Limb (tissue), 2 donors: ENCODE data around the gene TAC4.

Experiments
- DNase-seq, 2 donors: peaks; one replicate each; pipeline ENCODE4 v3.0.0-alpha.2; 2016; ENCODE audit errors: extremely low spot score in 2 of 2

TAC4 gene, protein sequence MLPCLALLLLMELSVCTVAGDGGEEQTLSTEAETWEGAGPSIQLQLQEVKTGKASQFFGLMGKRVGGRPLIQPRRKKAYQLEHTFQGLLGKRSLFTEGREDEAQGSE

DNA sequence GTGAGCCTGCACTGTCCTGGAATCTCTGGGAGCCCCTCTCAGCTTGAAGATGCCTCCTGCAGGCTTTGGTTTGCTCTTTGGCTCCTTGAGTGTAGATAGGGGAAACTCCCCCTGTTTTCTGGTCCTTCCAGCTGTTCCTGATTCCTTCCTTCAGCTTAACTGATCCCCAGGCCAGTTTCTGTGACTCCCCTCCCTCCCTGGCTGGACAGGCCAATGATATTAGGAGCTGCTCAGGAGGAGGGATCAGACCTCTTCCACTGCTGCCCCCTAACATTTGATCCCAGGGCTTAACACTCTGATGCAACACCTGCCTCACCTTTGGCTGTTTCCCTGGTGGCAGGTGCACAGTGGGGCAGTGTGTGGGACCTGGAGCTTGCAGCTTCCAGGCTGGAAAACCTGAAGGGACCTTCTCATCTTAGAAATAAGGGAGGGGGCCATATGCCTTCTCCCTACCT, at the start of gene TAC4:
TAC4 (minus strand) TSS at position 51 of the 455 bp plus-strand sequence. CDS start 52 bp downstream, outside the sequence.
- no peak for DNase-seq

DNA sequence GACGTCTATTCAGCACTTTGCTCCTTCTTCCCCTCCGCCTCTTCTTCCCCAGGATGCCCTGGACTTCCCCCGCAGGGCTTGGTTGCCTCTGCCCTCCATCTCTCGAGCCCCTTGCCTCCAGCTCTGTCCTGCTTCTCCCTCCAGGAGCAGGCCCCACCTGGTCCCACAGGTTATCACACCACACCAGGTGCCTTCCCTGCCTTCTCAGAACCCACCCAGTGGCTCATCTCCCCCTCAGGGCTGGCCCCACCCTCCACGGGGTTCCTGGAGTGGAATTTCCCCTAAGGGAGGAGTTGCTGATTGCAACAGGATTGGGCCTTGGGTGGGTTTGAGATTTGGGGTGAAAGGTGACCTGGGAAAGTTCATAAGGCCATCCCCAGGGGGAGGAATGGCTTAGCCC, 49.0 kb upstream of the TAC4 start:
- no peak for DNase-seq

DNA sequence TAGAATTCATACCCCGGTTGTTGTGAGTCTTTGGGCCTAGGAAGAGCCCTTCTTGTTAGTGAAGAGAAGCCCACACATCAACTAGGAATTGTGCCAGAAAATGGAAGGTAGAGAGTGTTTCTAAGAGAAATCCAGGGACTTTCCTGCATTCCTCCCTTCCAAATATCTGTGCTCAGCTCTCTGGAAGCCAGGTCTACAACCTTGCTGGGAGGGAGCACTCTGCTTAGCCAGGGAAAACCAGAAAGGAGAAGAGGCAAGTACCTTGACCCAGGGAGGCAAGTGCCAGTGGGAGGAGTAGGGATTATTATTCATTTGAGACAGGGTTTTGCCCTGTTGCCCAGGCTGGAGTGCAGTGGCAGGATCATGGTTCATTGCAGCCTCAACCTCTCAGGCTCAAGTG, 48.4 kb upstream of the TAC4 start:
- DNase-seq: no peak

DNA sequence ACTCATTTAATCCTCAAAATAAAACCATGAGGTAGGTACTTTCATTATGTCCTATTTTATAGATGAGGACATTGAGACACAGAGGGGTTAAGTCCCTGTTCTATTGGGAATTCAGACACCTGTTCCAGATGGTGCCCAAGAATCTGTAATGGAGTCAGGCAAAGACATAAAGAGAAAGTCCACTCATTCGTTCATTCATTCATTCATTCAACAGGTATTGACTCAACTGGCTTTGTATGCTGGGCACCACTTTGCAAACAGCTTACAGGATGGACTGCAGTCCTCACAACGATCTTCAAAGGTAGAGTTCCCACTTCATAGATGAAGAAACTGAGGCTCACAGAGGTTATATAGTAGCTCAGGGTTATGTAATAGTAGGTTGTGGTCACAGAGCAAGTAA, 47.9 kb upstream of the TAC4 start:
- no peak for DNase-seq

DNA sequence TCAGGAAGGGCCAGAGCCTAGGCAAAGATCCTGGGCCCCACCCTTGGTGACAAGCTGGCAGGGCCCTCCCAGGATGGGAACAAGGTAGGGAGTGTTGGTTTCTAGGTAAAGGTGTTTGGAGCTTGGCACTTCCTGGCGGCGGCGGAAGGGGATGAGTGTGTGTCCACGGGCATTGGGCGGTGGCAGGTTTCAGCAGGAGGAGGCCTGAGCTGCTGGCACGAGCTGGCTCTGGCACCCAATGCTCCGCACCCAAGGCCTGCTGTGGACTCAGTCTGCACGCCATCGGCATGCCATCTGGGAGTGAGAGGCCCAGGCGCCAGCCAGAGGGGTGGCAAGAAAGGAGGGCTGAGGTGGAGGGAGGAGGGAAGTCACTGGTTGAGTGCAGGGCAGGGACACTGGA, 46.9 kb upstream of the TAC4 start:
- DNase-seq: no peak

DNA sequence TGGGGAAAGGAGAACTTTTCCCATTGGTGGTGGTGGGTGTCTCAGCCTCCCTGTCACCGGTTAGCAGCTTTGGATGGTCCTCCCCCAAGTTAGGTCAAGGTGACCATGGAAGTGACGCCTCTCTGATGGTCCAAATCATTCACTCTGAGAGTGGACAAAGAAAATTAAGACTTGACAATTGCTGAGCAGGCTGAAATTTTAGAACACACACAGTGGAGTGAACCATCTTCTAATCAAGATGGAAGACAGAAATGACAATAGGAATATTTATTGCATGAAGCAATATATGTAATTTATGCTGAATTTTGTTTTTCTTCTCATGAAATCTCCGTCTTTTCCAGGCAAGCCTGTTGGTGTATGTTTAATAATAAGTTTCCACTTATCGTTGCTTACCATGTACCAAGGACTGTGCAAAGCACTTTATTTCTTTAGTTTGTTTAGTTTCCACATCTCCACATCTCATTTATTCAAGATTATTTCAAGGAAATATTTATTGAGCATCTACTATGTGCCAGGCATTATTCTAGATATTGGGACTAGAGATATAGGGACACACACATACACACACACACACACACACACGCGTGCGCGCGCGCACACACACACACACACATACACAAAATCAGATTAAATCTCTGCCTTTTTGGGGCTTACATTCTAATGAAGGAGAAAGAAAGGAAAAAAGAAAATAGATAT, 44.0 kb upstream of the TAC4 start:
- no peak for DNase-seq

DNA sequence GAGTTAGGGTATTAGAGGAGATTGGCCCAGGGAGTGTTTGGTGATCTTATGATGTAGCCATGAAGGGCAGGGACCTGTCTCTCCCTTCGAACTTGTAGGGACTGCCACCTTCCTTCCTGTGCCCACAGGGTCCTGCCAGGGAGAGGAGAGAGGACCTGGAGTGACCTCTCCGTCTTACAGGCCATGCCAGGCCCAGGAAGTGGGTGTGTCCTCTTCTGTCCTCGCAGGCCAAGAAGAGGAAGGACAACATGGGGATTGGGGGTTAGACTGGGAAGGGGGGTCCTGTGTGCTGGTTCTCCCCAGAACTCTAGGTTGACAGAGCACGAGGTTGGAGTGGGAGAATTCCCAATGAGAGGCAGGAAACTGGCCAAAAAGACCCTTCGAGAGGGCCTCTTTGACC, 43.4 kb upstream of the TAC4 start:
- DNase-seq: no peak

DNA sequence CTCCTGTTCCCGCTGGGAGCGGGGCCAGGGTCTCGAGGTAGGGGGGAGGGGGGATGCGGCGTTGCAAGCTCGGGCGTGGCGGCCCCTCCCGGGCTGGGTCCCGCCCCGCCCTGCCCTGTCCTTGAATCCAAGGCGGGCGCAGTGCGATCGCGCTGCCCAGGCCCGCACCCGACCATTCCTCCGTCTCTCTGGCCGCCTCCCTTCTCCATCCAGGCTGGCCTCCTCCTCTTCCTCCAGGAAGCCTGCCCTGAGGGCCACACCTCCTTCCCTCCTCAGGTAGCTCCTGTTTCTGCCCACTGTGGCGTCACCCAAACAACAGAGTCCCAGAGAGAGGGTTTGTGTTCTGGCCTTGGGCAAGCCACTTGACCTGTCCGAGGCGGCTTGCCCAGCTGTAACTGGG, 43.0 kb upstream of the TAC4 start:
- DNase-seq: no peak

DNA sequence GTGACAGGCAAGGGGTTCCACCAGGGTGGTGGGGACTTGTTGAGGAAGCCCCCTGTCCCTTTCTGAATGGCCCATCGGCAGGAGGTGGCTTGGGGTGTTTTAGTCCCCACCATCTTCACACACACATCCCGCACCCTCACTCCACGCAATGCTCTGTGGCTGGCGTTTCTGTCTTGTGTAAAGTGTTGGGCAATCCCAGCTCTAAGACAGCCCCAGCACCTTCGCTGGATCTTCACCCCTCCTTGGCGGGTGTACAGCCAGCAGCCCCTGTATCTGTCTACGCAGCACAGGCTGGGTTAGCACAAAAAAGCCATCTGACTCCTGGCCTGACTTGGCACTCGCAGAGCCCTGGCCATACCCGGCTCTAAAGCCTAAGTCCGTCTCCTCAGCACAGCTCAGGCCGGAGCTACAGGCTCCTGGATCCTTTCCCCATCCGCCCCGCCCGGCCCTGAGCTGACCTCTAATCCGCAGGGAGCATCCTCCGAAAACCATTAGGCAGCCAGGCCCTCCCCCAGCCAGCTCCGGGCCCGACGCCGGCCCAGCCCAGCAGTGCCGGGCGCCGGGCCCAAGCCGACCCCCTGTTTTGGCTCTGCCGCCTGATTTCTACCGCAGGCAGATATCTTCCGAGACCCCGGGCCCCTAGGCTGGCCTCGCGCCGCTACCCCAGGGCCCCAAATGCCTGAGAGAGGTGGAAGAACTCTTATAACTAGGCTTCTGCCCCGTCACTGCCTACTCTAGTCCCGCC, 42.4 kb upstream of the TAC4 start:
- DNase-seq: no peak

DNA sequence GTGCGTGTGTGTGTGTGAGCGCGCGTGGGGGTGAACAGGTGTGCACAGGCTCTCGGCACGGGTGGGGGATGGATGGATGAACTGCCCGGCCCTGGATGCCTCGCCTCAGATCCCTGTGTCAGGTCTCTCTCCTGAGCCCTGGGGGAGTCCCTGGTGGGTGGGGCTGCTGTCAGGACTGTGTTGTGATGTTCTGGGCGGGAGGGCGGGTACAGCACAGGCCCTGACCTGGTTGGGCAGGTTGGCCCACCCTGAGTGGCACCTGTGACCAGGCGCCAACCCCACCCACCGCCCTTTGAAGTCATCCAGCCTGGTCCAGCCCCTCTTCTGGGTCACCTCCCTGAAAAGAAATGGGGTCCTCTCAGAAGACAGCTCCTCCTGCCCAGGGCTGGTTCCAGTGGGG, 41.6 kb upstream of the TAC4 start:
- no peak for DNase-seq

DNA sequence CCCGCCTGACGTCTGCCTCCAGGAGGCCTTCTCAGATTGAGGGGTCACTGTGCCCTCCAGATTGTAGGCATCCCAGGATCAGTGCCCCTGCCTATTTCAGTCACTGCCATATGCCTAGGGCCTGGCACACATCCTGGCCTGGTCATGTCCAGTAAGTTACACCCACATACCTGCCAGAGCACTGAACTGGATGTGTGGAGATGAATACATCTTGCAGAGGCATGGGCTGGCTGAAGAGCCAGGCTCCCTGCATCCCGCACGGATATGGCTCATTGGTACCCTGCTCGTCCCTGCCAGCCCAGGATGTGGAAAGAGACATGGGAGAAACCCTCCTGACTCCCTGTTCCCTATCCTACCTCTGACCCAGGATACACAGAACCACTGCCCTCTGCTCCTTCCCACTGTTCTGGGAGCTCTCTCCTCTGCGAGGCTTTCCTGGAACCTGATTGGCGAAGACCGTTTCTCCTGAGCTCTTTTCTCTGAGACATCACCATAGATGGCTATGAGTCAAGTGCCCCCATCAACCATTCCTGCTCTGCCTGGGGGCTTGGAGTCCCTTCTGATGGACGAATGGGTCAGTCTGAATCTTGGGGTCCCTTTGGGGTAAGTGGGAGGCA, 40.0 kb upstream of the TAC4 start:
- no peak for DNase-seq

DNA sequence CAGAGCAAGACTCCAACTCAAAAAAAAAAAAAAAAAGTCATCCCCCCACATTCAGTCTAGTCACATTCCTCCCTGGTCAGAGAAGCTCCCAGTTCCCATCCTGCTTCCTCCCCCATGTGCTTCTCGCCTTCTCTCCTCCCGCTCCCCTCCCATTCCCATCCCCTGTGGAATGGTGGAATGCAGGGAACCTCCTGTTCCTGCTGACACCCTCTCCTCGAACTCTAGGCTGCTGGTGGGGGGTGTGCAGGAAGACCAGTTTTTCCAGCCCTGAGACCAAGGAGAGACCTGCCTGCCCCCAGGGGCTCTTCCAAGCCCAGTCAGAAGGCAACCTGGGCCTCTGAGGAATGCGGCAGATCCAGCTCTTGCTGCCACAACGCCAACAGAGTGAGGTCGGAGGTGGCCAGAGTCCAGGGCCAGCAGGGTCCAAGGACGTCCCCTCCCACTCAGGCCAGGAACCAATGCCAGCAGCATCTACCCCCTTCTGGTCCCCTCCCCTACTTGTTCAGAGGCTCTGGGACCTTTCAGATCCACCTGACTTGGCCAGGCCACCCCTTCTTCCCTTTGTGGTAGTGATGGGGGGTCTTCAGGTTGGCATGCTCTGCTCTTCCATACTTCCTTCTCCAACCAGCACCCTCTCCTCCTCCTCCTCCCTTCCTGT, 39.3 kb upstream of the TAC4 start:
- DNase-seq: peak in 1 of 2 donors; percentile 48

DNA sequence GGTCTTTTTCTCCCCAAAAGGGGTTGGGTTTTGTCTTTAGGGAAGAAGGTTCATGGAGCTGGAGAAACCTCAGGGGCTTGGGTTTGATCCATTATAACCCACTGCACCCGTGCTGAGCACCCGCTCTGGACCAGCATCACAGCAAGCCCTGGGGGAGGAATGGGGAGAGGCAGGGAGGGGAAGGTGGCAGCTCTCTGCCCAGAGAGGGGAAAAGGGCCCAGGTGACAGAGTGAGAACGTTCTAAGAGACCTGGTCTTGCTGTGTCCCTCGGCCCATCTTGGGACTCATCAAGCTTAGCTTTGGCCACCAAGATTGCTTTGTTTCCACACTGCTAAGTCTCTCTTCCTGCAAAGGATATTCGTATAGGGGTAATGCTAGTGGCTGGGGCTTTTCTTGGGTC, 38.2 kb upstream of the TAC4 start:
- no peak for DNase-seq

DNA sequence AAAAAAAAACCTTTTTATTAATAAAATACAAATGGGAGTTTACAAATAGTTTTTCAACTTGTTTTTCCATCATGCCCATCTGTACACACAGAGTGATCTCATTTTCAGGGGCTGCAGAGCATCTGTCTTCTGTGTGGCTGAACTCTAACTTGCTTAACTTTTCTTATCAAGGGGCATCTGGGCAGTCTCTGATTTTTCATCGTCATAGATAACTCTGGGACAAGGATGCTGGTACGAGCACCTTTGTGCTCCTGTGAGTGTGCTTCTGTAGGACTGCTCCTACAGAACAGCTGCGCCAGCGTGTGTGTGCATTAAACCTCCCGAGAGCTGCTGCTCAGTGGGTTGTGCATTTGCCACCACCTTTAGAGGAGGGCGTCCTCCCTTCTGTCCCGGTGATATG, 34.6 kb upstream of the TAC4 start:
- no peak for DNase-seq

DNA sequence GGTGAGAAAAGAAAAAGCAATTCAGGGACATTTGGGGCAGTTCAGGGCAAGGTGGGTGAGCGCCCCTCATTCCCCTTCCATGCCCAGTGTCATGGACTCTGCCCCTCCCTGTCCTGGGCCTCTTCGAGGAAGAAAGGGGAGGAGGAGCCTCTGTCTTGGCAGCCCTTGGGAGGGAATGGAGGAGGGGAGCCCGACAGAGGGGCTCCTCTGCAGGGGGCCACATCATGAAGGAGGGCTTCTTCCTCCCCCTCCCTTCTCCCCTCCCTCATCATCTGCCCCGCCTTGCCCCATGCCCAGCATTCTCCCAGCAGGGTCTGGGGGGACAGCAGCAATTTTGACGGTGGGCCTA, 33.2 kb upstream of the TAC4 start:
- DNase-seq: no peak

DNA sequence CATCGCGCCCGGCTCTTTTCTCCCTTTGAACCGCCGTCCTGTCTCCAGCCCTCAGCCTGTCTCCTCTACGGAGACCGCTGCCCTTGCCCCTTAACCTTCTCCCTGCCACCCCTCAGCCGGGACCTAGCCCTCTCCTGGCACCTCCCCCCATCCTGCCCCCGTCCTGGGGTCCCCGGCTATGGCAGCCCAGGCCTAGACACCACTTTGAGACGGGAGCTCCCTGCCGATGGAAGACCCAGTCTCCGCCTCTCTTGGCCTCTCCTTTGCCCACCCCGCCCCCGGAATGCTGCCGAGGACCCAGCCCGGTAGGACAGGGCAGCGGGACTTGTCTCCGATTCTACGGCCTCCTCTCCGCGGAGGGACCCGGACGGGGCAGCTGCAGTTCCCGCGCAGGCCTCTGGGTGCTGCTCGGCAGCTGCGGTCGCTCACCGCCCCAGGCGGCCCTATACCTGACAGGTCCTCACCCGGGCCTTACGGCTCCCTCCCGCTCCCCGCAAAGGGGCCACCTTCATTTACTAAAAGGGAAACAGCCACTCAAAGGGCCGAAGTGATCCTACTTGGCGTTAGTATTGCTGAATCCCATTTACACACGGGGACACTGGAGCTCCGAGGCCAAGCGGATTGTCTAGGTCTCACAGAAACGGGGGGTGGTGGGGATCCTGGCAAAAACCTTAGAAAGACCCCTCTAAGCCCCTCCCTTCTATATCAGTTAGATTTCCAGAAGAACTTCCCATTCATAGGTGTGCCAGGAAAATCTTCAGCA, 32.6 kb upstream of the TAC4 start:
- DNase-seq: peak; percentile 64 to 86

DNA sequence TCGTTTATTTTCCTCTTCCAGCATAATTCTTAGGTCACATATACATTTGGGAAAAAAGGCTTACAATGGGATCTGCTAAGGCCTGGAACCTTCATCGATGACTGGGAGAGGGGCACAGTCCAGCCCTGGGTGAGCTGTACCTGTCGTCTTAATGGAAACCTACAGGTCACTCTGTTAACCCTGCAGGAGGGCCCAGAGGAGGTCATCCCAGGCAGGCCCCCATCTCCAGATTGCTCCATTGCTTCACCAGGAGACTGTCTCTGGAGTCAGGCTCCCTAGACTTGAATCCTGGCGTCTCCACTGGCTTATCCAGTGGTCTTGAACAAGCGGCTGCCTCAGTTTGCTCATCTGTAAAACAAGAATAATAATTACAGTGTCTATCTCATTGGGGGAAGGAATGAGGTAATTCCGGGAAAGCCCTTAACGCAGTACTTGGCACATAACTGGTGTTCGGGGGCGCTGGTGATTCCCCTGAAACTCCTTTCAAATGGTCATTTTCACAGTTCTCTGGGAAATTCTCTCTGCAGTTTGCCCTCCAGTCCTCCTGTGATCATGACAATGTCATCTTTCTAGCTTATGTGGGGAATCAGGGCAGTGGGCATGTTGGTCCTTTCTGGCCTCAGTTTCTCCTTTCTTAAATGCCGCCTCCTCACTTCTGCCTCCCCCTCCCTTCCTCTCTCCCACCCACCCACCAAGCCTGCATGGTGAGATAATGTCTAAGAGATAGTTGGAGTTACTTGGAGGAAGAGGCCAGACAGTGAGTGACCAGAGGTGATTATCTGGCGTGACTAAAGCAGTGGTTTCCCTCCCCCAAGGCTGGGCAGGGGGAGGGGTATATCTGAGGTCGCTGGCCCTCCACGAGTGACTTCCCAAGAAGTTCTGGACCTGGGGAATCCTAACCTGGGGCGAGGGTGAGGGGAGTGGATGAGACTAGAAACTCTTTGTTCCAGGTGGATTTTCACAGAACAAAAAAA, 31.3 kb upstream of the TAC4 start:
- no peak for DNase-seq

DNA sequence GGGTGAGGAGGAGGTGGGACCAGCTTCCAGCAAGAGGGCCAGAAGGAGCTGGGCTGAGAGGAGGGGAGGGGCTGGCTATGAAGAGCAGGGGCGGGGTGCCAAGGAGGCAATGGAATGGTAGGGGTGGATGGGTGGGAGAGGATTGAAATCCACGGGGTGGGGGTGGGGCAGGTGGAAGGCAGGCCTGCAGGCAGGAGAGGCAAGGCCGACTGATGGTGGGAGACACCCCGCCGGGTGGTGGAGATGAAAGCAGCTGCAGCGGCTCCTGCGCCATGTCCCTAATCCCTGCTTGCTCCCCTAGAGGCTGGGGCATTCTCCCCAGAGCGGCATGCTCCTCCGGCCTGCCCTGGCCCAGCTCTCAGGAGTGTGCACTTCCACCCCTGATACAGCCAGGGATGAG, 27.8 kb upstream of the TAC4 start:
- no peak for DNase-seq

DNA sequence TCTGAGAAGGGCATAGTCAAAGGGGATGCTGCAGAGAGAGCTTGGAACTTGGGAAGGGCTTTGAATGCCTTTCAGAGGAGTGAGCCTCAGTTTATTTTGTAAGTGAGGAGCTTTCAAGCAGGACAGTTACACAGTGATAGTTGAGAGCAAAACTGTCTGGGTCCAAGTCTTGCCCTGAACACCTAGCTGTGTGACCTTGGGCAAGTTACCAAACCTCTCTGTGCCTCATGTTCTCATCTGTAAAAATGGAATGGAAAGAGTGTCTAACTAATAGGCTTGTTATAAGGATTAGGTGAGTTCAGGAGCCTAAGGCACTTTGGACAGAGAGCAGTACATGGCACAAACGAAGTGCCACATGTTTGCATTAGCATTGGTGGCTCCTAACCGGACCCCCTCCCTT, 27.0 kb upstream of the TAC4 start:
- no peak for DNase-seq

DNA sequence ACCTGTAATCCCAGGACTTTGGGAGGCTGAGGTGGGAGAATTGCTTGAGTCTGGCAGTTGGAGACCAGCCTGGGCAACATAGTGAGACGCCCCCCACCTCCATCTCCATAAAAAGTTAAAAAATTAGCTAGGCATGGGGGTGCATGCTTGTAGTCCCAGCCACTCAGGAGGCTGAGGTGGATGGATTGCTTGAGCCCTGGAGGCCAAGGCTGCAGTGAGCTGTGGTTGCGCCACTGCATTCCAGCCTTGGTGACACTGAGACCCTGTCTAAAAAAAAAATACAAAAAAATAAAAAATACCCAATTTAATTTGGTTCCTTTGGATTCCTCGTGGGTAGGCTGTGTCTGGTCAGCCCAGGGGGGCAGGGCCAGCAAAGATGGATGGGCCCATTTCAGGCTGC, 26.1 kb upstream of the TAC4 start:
- DNase-seq: no peak
